Measurements from ENCODE around the gene CCDC43. TPM values are rescaled to one million over a fixed set of nuclear protein-coding genes. Genes with fewer than 3 reads are reported as not detected.

The CCDC43 gene
- polyA plus RNA-seq, 1 donor (not counting 4 experiments of a cell fraction or from before 2014, with no cell fraction given), result 23.0 TPM

GRCh38 chr17:44672479-44673093 is 17.0 kb downstream of the CCDC43 start:
- DNase-seq (ENCODE audit: low read depth, low spot score), result no peak
- H4K20me1 ChIP-seq (ENCODE audit: control insufficient read depth, extremely low read depth, insufficient read depth, low read length), result no peaks in the 10 kb centered on the region
- H3K36me3 ChIP-seq (ENCODE audit: control insufficient read depth in 2 of 2, extremely low read depth in 1 of 2, insufficient read depth in 2 of 2, low read length in 2 of 2), result no peaks in the 10 kb centered on the region
- no peaks in the 10 kb centered on the region for H3K4me1 ChIP-seq (ENCODE audit: control insufficient read depth, extremely low read depth, insufficient read depth, low read length)
- no peak for FAIRE-seq
- no peaks in the 10 kb centered on the region for H3K9me1 ChIP-seq (ENCODE audit: control insufficient read depth, extremely low read depth, insufficient read depth, low read length)
- H3K27ac ChIP-seq (ENCODE audit: control insufficient read depth, insufficient read depth, low read length), result no peak overlapping the region
- no peaks in the 10 kb centered on the region for H3K79me2 ChIP-seq (ENCODE audit: control insufficient read depth, insufficient read depth, low read length)
- H3K4me3 ChIP-seq (ENCODE audit: control insufficient read depth in 2 of 3, extremely low read depth in 1 of 3, insufficient read depth in 2 of 3, low read depth in 1 of 3, low read length in 3 of 3), result no peak overlapping the region
- dilution Hi-C loops (cut with MboI; ENCODE audit: extremely low pct_ligation_motif_present, low sequenced_read_pairs), result no loop called here
- H2AFZ ChIP-seq (ENCODE audit: control insufficient read depth, low read length), result no peak overlapping the region
- no peaks in the 10 kb centered on the region for H3K9me3 ChIP-seq (ENCODE audit: control insufficient read depth, low read depth, low read length)
- no peaks in the 10 kb centered on the region for H3K27me3 ChIP-seq (ENCODE audit: control insufficient read depth, extremely low read depth, insufficient read depth, low read length)
- H3K4me2 ChIP-seq (ENCODE audit: control insufficient read depth, extremely low read depth, insufficient read depth, low read depth, low read length), result no peak overlapping the region
- no peak overlapping the region for H3K9ac ChIP-seq (ENCODE audit: control insufficient read depth, extremely low read depth, insufficient read depth, low read length)
- TF ChIP-seq CTCF (optimal IDR thresholded peaks at IDR 0.05 in 1 of 3, IDR thresholded peaks at IDR 0.05 in 1 of 3, conservative IDR thresholded peaks at IDR 0.05 in 1 of 3; ENCODE audit: extremely low read depth in 1 of 3, insufficient read depth in 2 of 3, low read length in 3 of 3) (peak in 1 of 3 experiments; percentile 54), EZH2 (IDR thresholded peaks at IDR 0.05; ENCODE audit: low read length) (no peak)

- no peak for FAIRE-seq
These were observed 23.6 kb downstream of the CCDC43 start for GRCh38 chr17:44666006-44666405.

More at GRCh38 chr17:44666006-44666405, 23.6 kb downstream of the CCDC43 start:
- no peak for TF ChIP-seq CTCF (optimal IDR thresholded peaks at IDR 0.05 in 1 of 3, IDR thresholded peaks at IDR 0.05 in 1 of 3, conservative IDR thresholded peaks at IDR 0.05 in 1 of 3; ENCODE audit: extremely low read depth in 1 of 3, insufficient read depth in 2 of 3, low read length in 3 of 3)
- no peak for TF ChIP-seq EZH2 (IDR thresholded peaks at IDR 0.05; ENCODE audit: low read length)
- Histone ChIP-seq H3K4me3 (ENCODE audit: control insufficient read depth in 2 of 3, extremely low read depth in 1 of 3, insufficient read depth in 2 of 3, low read depth in 1 of 3, low read length in 3 of 3) (no peak overlapping the region), H3K4me2 (ENCODE audit: control insufficient read depth, extremely low read depth, insufficient read depth, low read depth, low read length) (no peak overlapping the region), H3K36me3 (ENCODE audit: control insufficient read depth in 2 of 2, extremely low read depth in 1 of 2, insufficient read depth in 2 of 2, low read length in 2 of 2) (no peaks in the 10 kb centered on the region), H4K20me1 (ENCODE audit: control insufficient read depth, extremely low read depth, insufficient read depth, low read length) (no peaks in the 10 kb centered on the region), H3K27ac (ENCODE audit: control insufficient read depth, insufficient read depth, low read length) (no peak overlapping the region), H3K9me3 (ENCODE audit: control insufficient read depth, low read depth, low read length) (no peaks in the 10 kb centered on the region), H3K79me2 (ENCODE audit: control insufficient read depth, insufficient read depth, low read length) (no peaks in the 10 kb centered on the region), H3K9ac (ENCODE audit: control insufficient read depth, extremely low read depth, insufficient read depth, low read length) (no peak overlapping the region), H2AFZ (ENCODE audit: control insufficient read depth, low read length) (no peak overlapping the region), H3K4me1 (ENCODE audit: control insufficient read depth, extremely low read depth, insufficient read depth, low read length) (no peaks in the 10 kb centered on the region), H3K9me1 (ENCODE audit: control insufficient read depth, extremely low read depth, insufficient read depth, low read length) (no peaks in the 10 kb centered on the region), H3K27me3 (ENCODE audit: control insufficient read depth, extremely low read depth, insufficient read depth, low read length) (no peaks in the 10 kb centered on the region)
- DNase-seq (ENCODE audit: low read depth, low spot score), result no peak
- dilution Hi-C loops (cut with MboI; ENCODE audit: extremely low pct_ligation_motif_present, low sequenced_read_pairs), result no loop called here

Measured in keratinocyte (primary cell).